Prostate gland (tissue), 2 donors: Measurements from ENCODE around the gene ERG28.

Source experiments
- POLR2A ChIP-seq: fragments of 450-650 bp; IDR thresholded peaks from one replicate; pipeline ENCODE4 v1.6.1; 2016; ENCODE audit warnings: antibody characterized with exemption, mild to moderate bottlenecking
- TF ChIP-seq, protein P1 (sequence below), 4 experiments: fragments of 200-600 bp in 2 of 4; fragments of 450-650 bp in 2 of 4; sonication (generic) in 2 of 4; IDR thresholded peaks; 1 replicate in 3 of 4; 2 replicates in 1 of 4; pipeline ENCODE4 v1.5.1; 2016 to 2019; ENCODE audit warnings: antibody characterized with exemption in 4 of 4, mild to moderate bottlenecking in 2 of 4, moderate library complexity in 2 of 4

DNA sequence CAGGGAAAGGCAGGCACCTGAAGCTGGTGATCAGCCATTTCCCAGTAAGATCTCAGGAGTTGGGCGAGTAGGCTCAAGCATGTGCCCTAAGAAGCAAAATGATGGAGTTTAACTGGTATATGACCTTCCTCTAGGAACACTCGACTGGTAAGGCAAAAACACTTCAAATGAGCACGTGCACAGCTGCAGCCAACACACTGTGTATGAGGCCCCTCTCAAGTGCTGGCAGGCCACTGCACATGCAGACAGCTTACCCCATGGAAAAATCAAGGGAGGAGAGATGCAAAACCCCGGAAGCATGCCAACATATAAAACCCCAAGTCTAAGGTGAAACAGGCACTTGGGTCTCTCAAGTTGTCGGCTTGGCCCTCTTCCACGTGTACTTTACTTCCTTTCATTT is 39.6 kb upstream of the ERG28 start:
- TF ChIP-seq, protein P1, sequence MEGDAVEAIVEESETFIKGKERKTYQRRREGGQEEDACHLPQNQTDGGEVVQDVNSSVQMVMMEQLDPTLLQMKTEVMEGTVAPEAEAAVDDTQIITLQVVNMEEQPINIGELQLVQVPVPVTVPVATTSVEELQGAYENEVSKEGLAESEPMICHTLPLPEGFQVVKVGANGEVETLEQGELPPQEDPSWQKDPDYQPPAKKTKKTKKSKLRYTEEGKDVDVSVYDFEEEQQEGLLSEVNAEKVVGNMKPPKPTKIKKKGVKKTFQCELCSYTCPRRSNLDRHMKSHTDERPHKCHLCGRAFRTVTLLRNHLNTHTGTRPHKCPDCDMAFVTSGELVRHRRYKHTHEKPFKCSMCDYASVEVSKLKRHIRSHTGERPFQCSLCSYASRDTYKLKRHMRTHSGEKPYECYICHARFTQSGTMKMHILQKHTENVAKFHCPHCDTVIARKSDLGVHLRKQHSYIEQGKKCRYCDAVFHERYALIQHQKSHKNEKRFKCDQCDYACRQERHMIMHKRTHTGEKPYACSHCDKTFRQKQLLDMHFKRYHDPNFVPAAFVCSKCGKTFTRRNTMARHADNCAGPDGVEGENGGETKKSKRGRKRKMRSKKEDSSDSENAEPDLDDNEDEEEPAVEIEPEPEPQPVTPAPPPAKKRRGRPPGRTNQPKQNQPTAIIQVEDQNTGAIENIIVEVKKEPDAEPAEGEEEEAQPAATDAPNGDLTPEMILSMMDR (IDR thresholded peaks at IDR 0.05): no peak
- TF ChIP-seq POLR2A: no peak
